ENCODE measurements around the gene PERP.

DNA sequence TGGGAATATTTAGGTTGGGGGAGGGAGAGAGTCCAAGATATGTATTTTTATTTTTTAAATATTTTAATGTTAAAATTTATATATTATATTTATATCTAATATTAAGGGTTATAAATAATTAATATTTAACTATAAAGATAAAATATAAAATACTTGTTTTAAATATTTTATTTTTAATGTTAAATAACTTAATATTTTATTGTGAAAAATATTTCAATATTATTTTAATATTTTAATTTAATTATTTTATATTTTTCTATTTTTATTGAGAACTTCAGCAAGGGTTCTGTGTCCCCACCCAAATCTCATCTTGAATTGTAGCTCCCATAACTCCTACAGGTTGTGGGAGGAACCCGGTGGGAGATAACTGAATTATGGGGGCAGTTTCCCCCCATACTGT lies 34.0 kb downstream of the PERP start:
- TF ChIP-seq, protein P1, sequence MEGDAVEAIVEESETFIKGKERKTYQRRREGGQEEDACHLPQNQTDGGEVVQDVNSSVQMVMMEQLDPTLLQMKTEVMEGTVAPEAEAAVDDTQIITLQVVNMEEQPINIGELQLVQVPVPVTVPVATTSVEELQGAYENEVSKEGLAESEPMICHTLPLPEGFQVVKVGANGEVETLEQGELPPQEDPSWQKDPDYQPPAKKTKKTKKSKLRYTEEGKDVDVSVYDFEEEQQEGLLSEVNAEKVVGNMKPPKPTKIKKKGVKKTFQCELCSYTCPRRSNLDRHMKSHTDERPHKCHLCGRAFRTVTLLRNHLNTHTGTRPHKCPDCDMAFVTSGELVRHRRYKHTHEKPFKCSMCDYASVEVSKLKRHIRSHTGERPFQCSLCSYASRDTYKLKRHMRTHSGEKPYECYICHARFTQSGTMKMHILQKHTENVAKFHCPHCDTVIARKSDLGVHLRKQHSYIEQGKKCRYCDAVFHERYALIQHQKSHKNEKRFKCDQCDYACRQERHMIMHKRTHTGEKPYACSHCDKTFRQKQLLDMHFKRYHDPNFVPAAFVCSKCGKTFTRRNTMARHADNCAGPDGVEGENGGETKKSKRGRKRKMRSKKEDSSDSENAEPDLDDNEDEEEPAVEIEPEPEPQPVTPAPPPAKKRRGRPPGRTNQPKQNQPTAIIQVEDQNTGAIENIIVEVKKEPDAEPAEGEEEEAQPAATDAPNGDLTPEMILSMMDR (tag by site-specific recombination; IDR thresholded peaks at IDR 0.05): no peak
- no peak for TF ChIP-seq ZNF202 (tag by site-specific recombination; IDR thresholded peaks at IDR 0.05; ENCODE audit: borderline replicate concordance)
- no peak for TF ChIP-seq ZNF24 (tag by site-specific recombination; IDR thresholded peaks at IDR 0.05)
- TF ChIP-seq ZNF777 (tag by site-specific recombination; IDR thresholded peaks at IDR 0.05; ENCODE audit: borderline replicate concordance): no peak
- no peak for TF ChIP-seq ZFP41 (tag by site-specific recombination; IDR thresholded peaks at IDR 0.05; ENCODE audit: borderline replicate concordance)
- TF ChIP-seq ZNF501 (tag by site-specific recombination; IDR thresholded peaks at IDR 0.05): no peak
- TF ChIP-seq SETDB1 (IDR thresholded peaks at IDR 0.05; ENCODE audit: insufficient read length, low read length): no peak
- TF ChIP-seq ZNF214 (tag by site-specific recombination; IDR thresholded peaks at IDR 0.05; ENCODE audit: borderline replicate concordance): no peak
- TF ChIP-seq ZNF140 (tag by site-specific recombination; IDR thresholded peaks at IDR 0.05): no peak
- no peak for TF ChIP-seq MEIS1 (CRISPR knock-in tag; IDR thresholded peaks at IDR 0.05; ENCODE audit: borderline replicate concordance)

Data from HEK293 (cell line).